ENCODE data around the gene MYOC. TPM values are rescaled to one million over a fixed set of nuclear protein-coding genes. Genes with fewer than 3 reads are reported as not detected.

MYOC gene
- total RNA-seq, 1 experiment from 2014 or later = not detected

DNA sequence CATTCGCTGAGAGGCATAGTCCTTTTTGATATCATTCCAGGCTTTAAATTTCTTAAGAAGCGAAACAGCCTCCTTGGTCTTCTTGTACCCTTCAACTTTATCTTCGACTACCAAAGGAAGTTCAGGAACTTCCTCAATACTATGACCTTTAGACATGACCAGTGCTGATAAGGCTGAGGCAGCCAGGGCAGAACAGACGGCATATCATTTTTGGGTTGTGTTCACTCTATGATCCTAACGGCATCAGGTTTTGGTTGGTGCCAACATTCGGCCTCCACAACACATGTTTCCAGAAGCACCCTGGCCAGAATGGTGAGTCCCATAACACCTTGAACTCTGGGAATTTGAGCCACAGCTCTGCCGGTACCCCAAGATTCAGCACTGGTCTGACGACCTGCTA lies 31.4 kb upstream of the MYOC start:
- H2BK20ac ChIP-seq (ENCODE audit: low read depth, low read length, poor library complexity, severe bottlenecking) = no peak overlapping the region
- no peak overlapping the region for H4K5ac ChIP-seq (ENCODE audit: insufficient read length, low read depth, low read length)
- no peaks in the 10 kb centered on the region for H3K9me3 Mint-ChIP-seq
- H3K9me3 ChIP-seq (ENCODE audit: control insufficient read depth, low read depth, low read length) = no peaks in the 10 kb centered on the region
- no peak overlapping the region for H3K14ac ChIP-seq (ENCODE audit: insufficient read depth, low read length)
- no peak overlapping the region for H3K18ac ChIP-seq (ENCODE audit: insufficient read length, low read depth, low read length)
- H4K8ac ChIP-seq (replicated peaks; ENCODE audit: insufficient read length, low read depth, low read length) = no peak overlapping the region
- H3K79me1 ChIP-seq (ENCODE audit: insufficient read depth, low read depth, low read length, poor library complexity, severe bottlenecking) = no peaks in the 10 kb centered on the region
- no CpG with 5 or more reads among the region's 8 CpGs for WGBS (ENCODE audit: extremely low coverage, insufficient read length, low lambda C conversion rate)
- H3K27ac ChIP-seq (ENCODE audit: insufficient read length, low read depth, low read length) = no peak overlapping the region
- no peak overlapping the region for H3K4me3 Mint-ChIP-seq
- no peak overlapping the region for H3K4ac ChIP-seq (ENCODE audit: low read depth, low read length)
- H3K27ac Mint-ChIP-seq = no peak overlapping the region
- no peak overlapping the region for H3K9ac ChIP-seq (ENCODE audit: extremely low read depth, insufficient read length, low read length)
- H3K4me2 ChIP-seq (ENCODE audit: insufficient read depth, insufficient read length, low read length) = no peak overlapping the region
- no peak overlapping the region for H3K23ac ChIP-seq (ENCODE audit: insufficient read length, low read depth, low read length)
- no peaks in the 10 kb centered on the region for H3K4me1 ChIP-seq (ENCODE audit: insufficient read depth, low read length)
- H3K4me1 Mint-ChIP-seq = no peaks in the 10 kb centered on the region
- no peak overlapping the region for H2BK15ac ChIP-seq (ENCODE audit: low read depth, low read length)
- H4K20me1 ChIP-seq (ENCODE audit: control insufficient read depth, insufficient read depth, insufficient read length) = no peaks in the 10 kb centered on the region
- H3K23me2 ChIP-seq (ENCODE audit: insufficient read length, low read depth, low read length, poor library complexity, severe bottlenecking) = no peaks in the 10 kb centered on the region
- no peak for DNase-seq
- no peak overlapping the region for H2BK5ac ChIP-seq (ENCODE audit: insufficient read length, low read length)
- no peak overlapping the region for H2AK5ac ChIP-seq (ENCODE audit: insufficient read length, low read length)
- no peak overlapping the region for H2BK12ac ChIP-seq (ENCODE audit: insufficient read length, low read depth, low read length)
- no peaks in the 10 kb centered on the region for H3K27me3 Mint-ChIP-seq (ENCODE audit: low read depth)
- H3K56ac ChIP-seq (ENCODE audit: insufficient read length, low read depth, low read length) = no peak overlapping the region
- no peaks in the 10 kb centered on the region for H3K36me3 Mint-ChIP-seq (ENCODE audit: insufficient read depth in 1 of 3, low read depth in 3 of 3)
- TF ChIP-seq CTCF (conservative IDR thresholded peaks at IDR 0.05) = no peak
- no peak overlapping the region for H3T11ph ChIP-seq (ENCODE audit: low read length)
- H4K91ac ChIP-seq (ENCODE audit: insufficient read length, low read depth, low read length) = no peak overlapping the region
- H3K79me2 ChIP-seq (ENCODE audit: insufficient read depth, low read length) = no peaks in the 10 kb centered on the region
- no peak overlapping the region for H2AFZ ChIP-seq (ENCODE audit: low read length)
- H3K27me3 ChIP-seq (ENCODE audit: insufficient read depth, low read length) = no peaks in the 10 kb centered on the region
- no peak overlapping the region for H2BK120ac ChIP-seq (ENCODE audit: low read depth, low read length, poor library complexity, severe bottlenecking)
